ENCODE results near the gene COL27A1. TPM values are rescaled to one million over a fixed set of nuclear protein-coding genes. Genes with fewer than 3 reads are reported as not detected.

COL27A1 gene
- total and polyA plus RNA-seq, 4 donors = 10.9 to 25.6 (median 17.4) TPM

- H3K4me3 ChIP-seq = no peak overlapping the region
- H3K27ac ChIP-seq (ENCODE audit: low read depth in 1 of 2, low read length in 1 of 2) = no peak overlapping the region
- TF ChIP-seq CTCF (IDR thresholded peaks at IDR 0.05; ENCODE audit: control extremely low read depth, extremely low read depth) = no peak
- peaks cover 0 to 17% (median 5%) of the 10 kb centered on the region in 4 donors for H3K36me3 ChIP-seq (ENCODE audit: control insufficient read depth in 4 of 4, insufficient read depth in 4 of 4, low read length in 4 of 4)
- H3K9ac ChIP-seq (ENCODE audit: insufficient read depth in 1 of 2, low read length in 2 of 2) = no peak overlapping the region
- no peak for ATAC-seq (ENCODE audit: insufficient read depth, low FRiP score)
- H3K9me3 ChIP-seq (ENCODE audit: control insufficient read depth in 4 of 4, insufficient read depth in 3 of 4, low read length in 3 of 4) = no peaks in the 10 kb centered on the region
- DNase-seq = no peak
- WGBS, 2 donors = 82 to 87% methylated on average over 10 of the region's 10 CpGs
- peaks cover 4 to 37% (median 11%) of the 10 kb centered on the region in 5 donors for H3K4me1 ChIP-seq (ENCODE audit: control insufficient read depth in 5 of 5, insufficient read depth in 5 of 5, low read length in 5 of 5)
- H3K27me3 ChIP-seq (ENCODE audit: control insufficient read depth in 3 of 3, insufficient read depth in 3 of 3, low read length in 2 of 3) = no peaks in the 10 kb centered on the region
These were observed 50.1 kb downstream of the COL27A1 start for GRCh38 chr9:114205171-114206015.

- ATAC-seq (ENCODE audit: insufficient read depth, low FRiP score) (no peak), DNase-seq (no peak)
- no peaks in the 10 kb centered on the region for H3K9me3 ChIP-seq (ENCODE audit: control insufficient read depth in 4 of 4, insufficient read depth in 3 of 4, low read length in 3 of 4)
- H3K9ac ChIP-seq (ENCODE audit: insufficient read depth in 1 of 2, low read length in 2 of 2) = no peak overlapping the region
- WGBS, 2 donors = 85 to 90% methylated on average over 5 of the region's 5 CpGs
- H3K27me3 ChIP-seq (ENCODE audit: control insufficient read depth in 3 of 3, insufficient read depth in 3 of 3, low read length in 2 of 3) = no peaks in the 10 kb centered on the region
- no peak overlapping the region for H3K4me3 ChIP-seq
- H3K4me1 ChIP-seq (ENCODE audit: control insufficient read depth in 5 of 5, insufficient read depth in 5 of 5, low read length in 5 of 5) = peaks cover 4 to 37% (median 11%) of the 10 kb centered on the region in 5 donors
- H3K27ac ChIP-seq (ENCODE audit: low read depth in 1 of 2, low read length in 1 of 2) = no peak overlapping the region
- TF ChIP-seq CTCF (IDR thresholded peaks at IDR 0.05; ENCODE audit: control extremely low read depth, extremely low read depth) = no peak
- H3K36me3 ChIP-seq (ENCODE audit: control insufficient read depth in 4 of 4, insufficient read depth in 4 of 4, low read length in 4 of 4) = peaks cover 0 to 13% (median 6%) of the 10 kb centered on the region in 4 donors
These were observed 51.0 kb downstream of the COL27A1 start for GRCh38 chr9:114206221-114206789.

GRCh38 chr9:114207034-114207810 is 51.9 kb downstream of the COL27A1 start:
- Histone ChIP-seq H3K27me3 (ENCODE audit: control insufficient read depth in 3 of 3, insufficient read depth in 3 of 3, low read length in 2 of 3) (no peaks in the 10 kb centered on the region), H3K4me3 (no peak overlapping the region), H3K4me1 (ENCODE audit: control insufficient read depth in 5 of 5, insufficient read depth in 5 of 5, low read length in 5 of 5) (peaks cover 4 to 37% (median 11%) of the 10 kb centered on the region in 5 donors), H3K36me3 (ENCODE audit: control insufficient read depth in 4 of 4, insufficient read depth in 4 of 4, low read length in 4 of 4) (peaks cover 0 to 15% (median 6%) of the 10 kb centered on the region in 4 donors), H3K27ac (ENCODE audit: low read depth in 1 of 2, low read length in 1 of 2) (peak overlapping the region in 1 of 2 donors; percentile 79), H3K9ac (ENCODE audit: insufficient read depth in 1 of 2, low read length in 2 of 2) (peak overlapping the region in 1 of 2 donors; percentile 33), H3K9me3 (ENCODE audit: control insufficient read depth in 4 of 4, insufficient read depth in 3 of 4, low read length in 3 of 4) (no peaks in the 10 kb centered on the region)
- no peak for TF ChIP-seq CTCF (IDR thresholded peaks at IDR 0.05; ENCODE audit: control extremely low read depth, extremely low read depth)
- 79 to 80% methylated on average over 9 of the region's 9 CpGs for WGBS, 2 donors
- DNase-seq (peak; percentile 80 to 88 (median 82)), ATAC-seq (ENCODE audit: insufficient read depth, low FRiP score) (no peak)

Data from lung (tissue), 12 donors.